Skeletal muscle satellite cell (primary cell): ENCODE data around the gene NSD2.

Experiments
- H3K27me3 ChIP-seq: 2 replicates; pipeline ENCODE4 v1.7.0; 2013; ENCODE audit warnings: low read length; ENCODE audit not compliant: control insufficient read depth, insufficient read depth
- H3K36me3 ChIP-seq: 2 replicates; pipeline ENCODE4 v1.7.0; 2013; ENCODE audit warnings: mild to moderate bottlenecking, control low read depth, low read length; ENCODE audit not compliant: insufficient read depth
- H3K4me1 ChIP-seq: 2 replicates; pipeline ENCODE4 v1.7.0; 2013; ENCODE audit warnings: low read length; ENCODE audit not compliant: control insufficient read depth, insufficient read depth
- H3K4me2 ChIP-seq: 2 replicates; pipeline ENCODE4 v1.7.0; 2013; ENCODE audit warnings: mild to moderate bottlenecking, low read length
- H3K4me3 ChIP-seq: 2 replicates; pipeline ENCODE4 v1.7.0; 2013; ENCODE audit warnings: low read length
- H3K9ac ChIP-seq: 2 replicates; pipeline ENCODE4 v1.7.0; 2013; ENCODE audit warnings: mild to moderate bottlenecking, low read depth, low read length, moderate library complexity
- H3K9me3 ChIP-seq: replicated peaks from 2 replicates; pipeline ENCODE4 v1.7.0; 2013; ENCODE audit warnings: mild to moderate bottlenecking, control low read depth, low read length

Gene NSD2

GRCh38 chr4:1887052-1887451 is 15.9 kb downstream of the NSD2 start:
- H3K9me3 ChIP-seq, result no peaks in the 10 kb centered on the region
- no peak overlapping the region for H3K4me3 ChIP-seq
- no peak overlapping the region for H3K9ac ChIP-seq
- H3K27me3 ChIP-seq, result no peaks in the 10 kb centered on the region
- H3K4me1 ChIP-seq, result peaks cover 9% of the 10 kb centered on the region
- H3K36me3 ChIP-seq, result no peaks in the 10 kb centered on the region
- no peak overlapping the region for H3K4me2 ChIP-seq

GRCh38 chr4:1890979-1891570 is 19.9 kb downstream of the NSD2 start:
- Histone ChIP-seq H3K9me3 (no peaks in the 10 kb centered on the region), H3K36me3 (no peaks in the 10 kb centered on the region), H3K27me3 (no peaks in the 10 kb centered on the region), H3K4me2 (no peak overlapping the region), H3K9ac (no peak overlapping the region), H3K4me1 (peaks cover 9% of the 10 kb centered on the region), H3K4me3 (no peak overlapping the region)

- Histone ChIP-seq H3K36me3 (peaks cover 7% of the 10 kb centered on the region), H3K27me3 (no peaks in the 10 kb centered on the region), H3K4me2 (no peak overlapping the region), H3K9ac (no peak overlapping the region), H3K9me3 (no peaks in the 10 kb centered on the region), H3K4me3 (no peak overlapping the region), H3K4me1 (peaks cover 3% of the 10 kb centered on the region)
Observed at GRCh38 chr4:1895971-1896657, 24.9 kb downstream of the NSD2 start.

- Histone ChIP-seq H3K27me3 (no peaks in the 10 kb centered on the region), H3K9me3 (no peaks in the 10 kb centered on the region), H3K36me3 (peaks cover 12% of the 10 kb centered on the region), H3K9ac (no peak overlapping the region), H3K4me2 (no peak overlapping the region), H3K4me3 (no peak overlapping the region), H3K4me1 (peaks cover 3% of the 10 kb centered on the region)
Observed at GRCh38 chr4:1896658-1896991, 25.4 kb downstream of the NSD2 start.

- no peak overlapping the region for H3K4me3 ChIP-seq
- H3K36me3 ChIP-seq, result peaks cover 24% of the 10 kb centered on the region
- peaks cover 3% of the 10 kb centered on the region for H3K4me1 ChIP-seq
- H3K9me3 ChIP-seq, result no peaks in the 10 kb centered on the region
- no peaks in the 10 kb centered on the region for H3K27me3 ChIP-seq
- no peak overlapping the region for H3K4me2 ChIP-seq
- no peak overlapping the region for H3K9ac ChIP-seq
Observed at GRCh38 chr4:1898007-1898406, 26.8 kb downstream of the NSD2 start.

- peaks cover 3% of the 10 kb centered on the region for H3K4me1 ChIP-seq
- H3K9me3 ChIP-seq, result no peaks in the 10 kb centered on the region
- no peak overlapping the region for H3K4me2 ChIP-seq
- no peaks in the 10 kb centered on the region for H3K27me3 ChIP-seq
- no peak overlapping the region for H3K4me3 ChIP-seq
- no peak overlapping the region for H3K9ac ChIP-seq
- H3K36me3 ChIP-seq, result peaks cover 28% of the 10 kb centered on the region
Observed at GRCh38 chr4:1898681-1899080, 27.5 kb downstream of the NSD2 start.

GRCh38 chr4:1899149-1900086 is 28.2 kb downstream of the NSD2 start:
- H3K4me1 ChIP-seq, result peaks cover 3% of the 10 kb centered on the region
- peaks cover 34% of the 10 kb centered on the region for H3K36me3 ChIP-seq
- no peak overlapping the region for H3K4me3 ChIP-seq
- no peaks in the 10 kb centered on the region for H3K27me3 ChIP-seq
- no peak overlapping the region for H3K9ac ChIP-seq
- H3K9me3 ChIP-seq, result no peaks in the 10 kb centered on the region
- H3K4me2 ChIP-seq, result peak overlapping the region; percentile 26

- Histone ChIP-seq H3K36me3 (peaks cover 34% of the 10 kb centered on the region), H3K4me1 (peaks cover 3% of the 10 kb centered on the region), H3K4me3 (no peak overlapping the region), H3K9me3 (no peaks in the 10 kb centered on the region), H3K4me2 (no peak overlapping the region), H3K27me3 (no peaks in the 10 kb centered on the region), H3K9ac (no peak overlapping the region)
Observed at GRCh38 chr4:1900087-1900433, 28.9 kb downstream of the NSD2 start.

- no peaks in the 10 kb centered on the region for H3K9me3 ChIP-seq
- H3K36me3 ChIP-seq, result peaks cover 39% of the 10 kb centered on the region
- H3K27me3 ChIP-seq, result no peaks in the 10 kb centered on the region
- H3K9ac ChIP-seq, result no peak overlapping the region
- peaks cover 3% of the 10 kb centered on the region for H3K4me1 ChIP-seq
- H3K4me3 ChIP-seq, result no peak overlapping the region
- H3K4me2 ChIP-seq, result no peak overlapping the region
Observed at GRCh38 chr4:1900624-1901023, 29.4 kb downstream of the NSD2 start.

GRCh38 chr4:1901127-1901526 is 29.9 kb downstream of the NSD2 start:
- Histone ChIP-seq H3K9ac (no peak overlapping the region), H3K9me3 (no peaks in the 10 kb centered on the region), H3K4me3 (no peak overlapping the region), H3K4me2 (no peak overlapping the region), H3K27me3 (no peaks in the 10 kb centered on the region), H3K4me1 (peaks cover 3% of the 10 kb centered on the region), H3K36me3 (peaks cover 39% of the 10 kb centered on the region)

GRCh38 chr4:1902243-1902642 is 31.1 kb downstream of the NSD2 start:
- Histone ChIP-seq H3K9ac (no peak overlapping the region), H3K27me3 (no peaks in the 10 kb centered on the region), H3K36me3 (peaks cover 41% of the 10 kb centered on the region), H3K4me3 (no peak overlapping the region), H3K4me2 (no peak overlapping the region), H3K9me3 (no peaks in the 10 kb centered on the region), H3K4me1 (peaks cover 3% of the 10 kb centered on the region)
